ENCODE data around the gene TNNI3. TPM values are rescaled to one million over a fixed set of nuclear protein-coding genes. Genes with fewer than 3 reads are reported as not detected.
"Not testable (repeated sequence)": the region's sequence is repeated elsewhere in the genome, so short reads cannot be mapped to it uniquely, and the experiment has no call there.

The TNNI3 gene
- polyA plus RNA-seq, 1 donor from 2014 or later, result not detected

DNA sequence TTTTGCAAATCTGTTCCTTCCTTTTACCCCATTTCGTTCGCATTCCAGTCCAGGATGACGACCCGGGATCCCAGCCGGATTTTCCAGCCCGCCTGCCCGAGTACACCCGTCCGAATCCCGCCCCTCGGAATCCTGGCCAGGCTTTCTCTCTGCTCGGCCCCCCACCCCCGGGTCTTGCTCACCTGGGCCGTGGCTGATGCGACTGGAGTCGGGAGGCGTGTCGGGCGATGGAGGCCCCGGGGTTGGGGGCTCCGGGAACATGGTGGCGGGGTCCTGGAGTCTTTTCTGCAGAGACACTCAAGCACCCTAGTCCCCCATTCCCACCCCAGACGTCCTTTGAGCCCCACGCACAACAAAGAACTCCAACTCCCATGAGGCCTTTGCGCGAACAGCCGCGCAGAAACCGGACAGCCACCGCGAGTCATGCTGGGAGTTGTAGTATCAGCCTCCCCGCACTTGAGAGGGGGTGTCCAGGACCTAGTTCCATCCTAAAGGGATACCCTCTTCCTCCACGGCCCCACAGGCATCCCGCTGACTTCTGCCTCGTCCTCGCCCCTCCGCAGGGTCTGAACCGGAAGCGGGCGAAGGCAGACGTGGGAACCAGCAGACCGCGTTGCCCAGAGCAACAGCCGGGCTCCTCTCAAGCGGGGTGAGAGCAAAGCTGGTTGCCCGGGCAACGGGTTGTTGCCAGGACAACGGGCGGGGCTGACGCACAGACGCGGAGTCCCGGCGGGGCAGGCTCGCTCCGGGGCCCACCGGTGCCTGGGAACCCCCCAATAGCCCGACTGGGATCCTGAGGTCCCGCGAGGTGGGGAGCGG is 21.5 kb upstream of the TNNI3 start:
- H3K27me3 Mint-ChIP-seq, result peaks cover 49% of the 10 kb centered on the region

DNA sequence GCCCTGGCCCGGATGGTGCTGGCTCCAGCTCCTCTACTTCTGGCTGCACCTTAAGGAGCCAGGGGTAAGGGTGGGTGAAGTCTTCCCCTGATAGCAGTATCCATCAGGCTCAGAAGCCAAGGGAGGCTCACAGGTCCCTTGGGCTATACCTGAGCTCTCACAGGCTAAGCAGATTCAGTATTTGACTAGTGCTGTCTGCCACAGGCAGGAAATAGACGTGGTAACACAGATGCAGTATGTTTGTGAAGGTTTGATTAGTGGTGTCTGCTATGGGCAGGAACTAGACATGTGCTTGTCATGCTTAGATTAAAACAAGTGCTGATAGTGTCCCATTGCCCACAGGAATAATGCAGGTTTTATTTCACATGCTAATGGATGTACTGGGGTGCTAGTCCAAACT is 18.5 kb upstream of the TNNI3 start:
- no peaks in the 10 kb centered on the region for H3K36me3 Mint-ChIP-seq
- H3K27ac Mint-ChIP-seq, result peak overlapping the region in 1 of 3 donors; percentile 100
- peaks cover 0 to 6% (median 0%) of the 10 kb centered on the region in 3 donors for H3K9me3 Mint-ChIP-seq
- peak overlapping the region in 1 of 4 donors; percentile 49 for H3K4me3 Mint-ChIP-seq
- H3K4me1 Mint-ChIP-seq, result peaks cover 11 to 20% (median 11%) of the 10 kb centered on the region in 3 donors
- H3K27me3 Mint-ChIP-seq, result peaks cover 57% of the 10 kb centered on the region

More for the DNA sequence above, 21.5 kb upstream of the TNNI3 start:
- Mint-ChIP-seq H3K4me1 (peaks cover 11 to 19% (median 11%) of the 10 kb centered on the region in 3 donors), H3K9me3 (peaks cover 0 to 6% (median 0%) of the 10 kb centered on the region in 3 donors), H3K36me3 (no peaks in the 10 kb centered on the region), H3K27ac (peak overlapping the region; percentile 98 to 100 (median 100)), H3K4me3 (peak overlapping the region; percentile 79 to 94 (median 90))

DNA sequence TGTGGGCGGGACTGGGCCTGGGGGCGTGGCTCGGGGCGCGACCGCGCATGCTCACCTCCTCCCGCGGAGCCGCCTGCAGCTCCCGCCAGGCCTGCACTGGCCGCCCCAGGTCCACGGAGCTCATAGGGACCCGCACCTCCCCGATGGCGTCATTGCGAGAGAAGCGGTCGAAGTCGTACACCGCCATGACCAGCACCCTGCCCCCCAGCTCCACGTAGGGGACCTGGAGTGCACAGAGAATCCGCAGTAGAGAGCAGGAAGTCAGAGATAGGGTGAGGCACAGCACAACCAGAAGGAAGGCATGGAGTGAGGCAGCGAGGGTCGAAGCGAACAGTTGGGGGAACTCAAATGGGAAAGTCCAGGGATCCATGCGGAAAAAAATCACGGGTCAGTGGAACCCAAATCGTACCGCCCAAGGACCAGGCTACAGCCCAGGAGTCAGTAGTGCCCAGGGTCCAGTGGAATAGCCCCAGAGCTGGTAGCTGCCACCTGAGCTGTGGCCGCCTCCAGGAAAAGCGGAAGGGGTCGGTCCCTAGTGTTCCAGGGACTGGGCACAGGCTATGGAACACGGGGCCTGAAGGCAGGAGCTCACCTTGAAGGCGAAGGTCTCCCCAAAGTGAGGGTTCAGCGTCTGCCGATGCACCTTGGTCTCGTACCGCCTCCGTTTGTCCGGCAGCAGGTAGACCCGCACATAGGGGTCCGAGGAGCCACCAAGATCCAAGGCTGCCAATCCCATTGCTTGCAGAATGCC is 17.8 kb upstream of the TNNI3 start:
- peak overlapping the region in 1 of 4 donors; percentile 32 for H3K4me3 Mint-ChIP-seq
- H3K4me1 Mint-ChIP-seq, result peaks cover 8 to 20% (median 9%) of the 10 kb centered on the region in 3 donors
- H3K36me3 Mint-ChIP-seq, result no peaks in the 10 kb centered on the region
- H3K27me3 Mint-ChIP-seq, result peaks cover 53% of the 10 kb centered on the region
- H3K27ac Mint-ChIP-seq, result no peak overlapping the region
- peaks cover 0 to 6% (median 0%) of the 10 kb centered on the region in 3 donors for H3K9me3 Mint-ChIP-seq

DNA sequence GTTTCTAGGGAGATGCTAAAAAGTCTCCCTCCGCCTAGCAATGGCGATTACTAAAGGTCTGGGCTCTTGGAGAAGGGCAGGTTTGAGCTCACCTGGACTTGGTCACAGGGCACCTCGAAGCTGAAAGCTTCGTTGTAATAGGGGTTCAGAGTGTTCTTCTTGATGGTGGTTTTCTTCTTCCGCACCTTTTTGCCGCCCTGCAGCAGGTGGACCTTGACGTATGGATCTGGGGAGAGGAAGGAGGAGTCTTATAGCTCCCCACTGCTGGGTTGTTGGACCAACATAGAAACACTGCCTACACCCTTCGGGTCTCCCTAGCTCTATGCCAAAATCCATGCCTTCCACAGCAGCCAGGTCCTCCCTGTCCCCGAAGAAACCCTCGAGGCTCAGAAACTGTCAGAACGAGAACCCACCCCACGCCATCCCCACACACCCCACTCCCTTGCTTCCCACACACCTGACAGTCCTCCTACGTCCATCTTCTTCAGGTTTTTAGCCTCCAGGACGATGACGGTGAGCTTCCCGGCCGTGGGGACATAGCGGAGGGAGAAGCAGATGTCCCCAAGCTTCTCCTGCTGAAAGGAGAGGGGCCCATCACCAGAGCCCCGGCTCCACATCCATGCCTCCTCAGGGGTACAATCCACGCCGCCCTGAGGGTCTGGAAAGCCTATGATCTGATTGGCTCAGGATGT is 17.0 kb upstream of the TNNI3 start:
- H3K27me3 Mint-ChIP-seq, result peaks cover 49% of the 10 kb centered on the region
- no peaks in the 10 kb centered on the region for H3K36me3 Mint-ChIP-seq
- peaks cover 0 to 6% (median 0%) of the 10 kb centered on the region in 3 donors for H3K9me3 Mint-ChIP-seq
- peak overlapping the region in 3 of 4 donors; percentile 25 to 72 (median 65) for H3K4me3 Mint-ChIP-seq
- peak overlapping the region; percentile 45 to 86 (median 63) for H3K27ac Mint-ChIP-seq
- H3K4me1 Mint-ChIP-seq, result peaks cover 4 to 20% (median 6%) of the 10 kb centered on the region in 3 donors

DNA sequence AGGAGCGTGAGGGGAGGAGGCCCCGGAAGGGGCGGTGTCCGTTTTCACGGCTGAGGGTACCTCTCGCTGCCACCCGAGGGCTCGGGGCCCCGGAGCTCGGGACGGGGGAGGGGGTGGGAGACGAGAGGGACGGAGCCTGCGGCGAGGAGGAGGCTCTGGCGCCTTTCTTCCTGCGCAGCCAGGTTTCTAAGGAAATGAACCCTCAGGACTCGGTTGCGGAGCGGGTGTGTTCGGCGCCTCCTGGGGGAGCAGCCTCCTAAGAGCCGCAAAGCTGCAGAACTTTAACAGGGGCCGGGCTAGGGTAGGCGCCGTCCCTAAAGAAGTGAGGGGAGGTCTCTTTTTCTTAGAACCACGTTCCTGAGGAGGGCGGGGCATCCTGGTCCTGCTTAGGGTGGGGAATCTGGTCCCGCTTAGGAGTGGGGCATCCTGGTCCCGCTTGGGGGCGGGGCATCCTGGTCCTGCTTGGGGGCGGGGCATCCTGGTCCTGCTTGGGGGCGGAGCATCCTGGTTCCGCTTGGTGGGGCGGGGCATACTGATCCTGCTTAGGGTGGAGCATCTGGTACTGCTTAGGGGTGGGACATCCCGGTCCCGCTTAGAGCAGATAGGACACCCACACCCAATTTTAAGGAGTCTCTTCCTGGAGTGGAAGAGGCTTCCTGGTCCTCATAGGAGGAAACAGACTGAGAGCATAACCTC is 16.3 kb upstream of the TNNI3 start:
- H3K36me3 Mint-ChIP-seq, result no peaks in the 10 kb centered on the region

DNA sequence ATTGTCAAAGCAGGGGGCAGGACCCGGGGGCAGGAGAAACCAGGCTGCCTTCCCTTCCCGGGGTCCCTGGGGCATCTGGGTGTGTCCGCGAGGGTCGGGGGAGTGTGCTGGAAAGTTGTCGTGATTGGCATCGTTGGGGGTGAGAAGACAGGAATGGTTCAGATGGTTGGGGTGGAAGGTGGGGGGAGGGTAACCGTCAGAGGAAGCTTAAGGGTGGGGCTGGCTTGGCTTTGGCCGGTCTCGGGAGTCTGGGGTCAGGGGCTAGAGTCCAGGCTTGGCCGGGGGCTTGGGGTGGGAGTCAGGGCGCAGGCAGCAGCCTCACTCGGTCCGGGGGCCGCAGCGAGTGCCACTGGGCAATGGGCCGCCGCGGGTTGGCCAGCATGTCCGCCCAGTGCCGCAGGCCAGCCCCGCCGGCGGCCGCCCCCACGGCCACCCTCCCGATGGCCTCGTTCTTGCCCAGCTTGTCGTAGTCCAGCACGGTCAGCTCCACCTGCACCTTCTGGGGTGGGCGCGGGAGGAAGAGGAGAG is 15.7 kb upstream of the TNNI3 start:
- H3K27ac Mint-ChIP-seq, result peak overlapping the region in 1 of 3 donors; percentile 86
- H3K27me3 Mint-ChIP-seq, result peaks cover 53% of the 10 kb centered on the region
- H3K9me3 Mint-ChIP-seq, result peaks cover 0 to 3% (median 0%) of the 10 kb centered on the region in 3 donors

More for the DNA sequence above, 16.3 kb upstream of the TNNI3 start:
- Mint-ChIP-seq H3K27ac (peak overlapping the region; percentile 45 to 86 (median 63)), H3K4me3 (peak overlapping the region; percentile 57 to 81 (median 70)), H3K4me1 (peaks cover 0 to 15% (median 2%) of the 10 kb centered on the region in 3 donors), H3K9me3 (peaks cover 0 to 3% (median 0%) of the 10 kb centered on the region in 3 donors), H3K27me3 (peaks cover 52% of the 10 kb centered on the region)

DNA sequence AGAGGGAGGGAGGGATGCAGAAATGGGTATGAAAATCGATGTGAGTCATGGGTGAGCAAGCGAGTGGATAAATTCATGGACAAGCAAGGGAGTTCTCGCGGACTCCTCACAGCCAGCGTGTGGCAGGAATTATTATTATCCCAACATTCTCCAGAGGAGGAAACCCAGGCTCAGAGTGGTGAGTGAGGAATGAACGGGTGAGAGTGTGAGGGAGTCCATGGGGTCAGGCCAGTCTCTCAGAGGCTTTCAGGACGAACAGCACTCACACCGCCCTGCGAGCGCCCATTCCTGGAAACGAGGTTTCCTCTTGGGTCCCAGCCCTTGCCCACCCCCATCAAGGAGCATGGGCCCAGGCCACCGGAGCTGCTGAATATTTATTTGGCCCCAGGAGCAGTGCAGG is 15.2 kb upstream of the TNNI3 start:
- H3K27me3 Mint-ChIP-seq, result peaks cover 53% of the 10 kb centered on the region
- peak overlapping the region in 1 of 3 donors; percentile 10 for H3K27ac Mint-ChIP-seq
- H3K36me3 Mint-ChIP-seq, result no peaks in the 10 kb centered on the region
- peaks cover 0 to 3% (median 0%) of the 10 kb centered on the region in 3 donors for H3K9me3 Mint-ChIP-seq
- peaks cover 0 to 9% (median 0%) of the 10 kb centered on the region in 3 donors for H3K4me1 Mint-ChIP-seq
- H3K4me3 Mint-ChIP-seq, result peak overlapping the region in 3 of 4 donors; percentile 10 to 67 (median 56)

More for the DNA sequence above, 15.7 kb upstream of the TNNI3 start:
- Mint-ChIP-seq H3K36me3 (no peaks in the 10 kb centered on the region), H3K4me3 (peak overlapping the region; percentile 10 to 81 (median 62)), H3K4me1 (peaks cover 0 to 10% (median 0%) of the 10 kb centered on the region in 3 donors)

DNA sequence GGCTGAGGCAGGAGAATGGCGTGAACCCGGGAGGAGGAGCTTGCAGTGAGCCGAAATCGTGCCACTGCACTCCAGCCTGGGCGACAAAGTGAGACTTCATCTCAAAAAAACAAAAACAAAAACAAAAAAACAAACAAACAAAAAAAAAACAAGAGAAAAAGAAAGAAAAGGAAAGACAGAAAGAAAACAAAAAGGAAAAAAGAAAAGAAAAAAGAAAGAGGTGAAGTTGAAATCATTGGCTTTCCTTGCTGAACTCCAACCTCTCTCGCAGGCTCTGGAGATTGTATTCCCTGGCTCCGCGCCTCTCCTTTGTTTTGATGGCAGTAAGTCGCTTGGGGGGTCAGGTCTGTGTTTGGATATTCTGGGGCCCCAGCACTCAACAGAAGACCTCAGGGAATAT is 14.8 kb upstream of the TNNI3 start:
- not testable (repeated sequence) for H3K4me1 Mint-ChIP-seq
- H3K4me3 Mint-ChIP-seq, result peak overlapping the region in 2 of 4 donors; percentile 14 to 56
- peak overlapping the region in 1 of 3 donors; percentile 10 for H3K27ac Mint-ChIP-seq

DNA sequence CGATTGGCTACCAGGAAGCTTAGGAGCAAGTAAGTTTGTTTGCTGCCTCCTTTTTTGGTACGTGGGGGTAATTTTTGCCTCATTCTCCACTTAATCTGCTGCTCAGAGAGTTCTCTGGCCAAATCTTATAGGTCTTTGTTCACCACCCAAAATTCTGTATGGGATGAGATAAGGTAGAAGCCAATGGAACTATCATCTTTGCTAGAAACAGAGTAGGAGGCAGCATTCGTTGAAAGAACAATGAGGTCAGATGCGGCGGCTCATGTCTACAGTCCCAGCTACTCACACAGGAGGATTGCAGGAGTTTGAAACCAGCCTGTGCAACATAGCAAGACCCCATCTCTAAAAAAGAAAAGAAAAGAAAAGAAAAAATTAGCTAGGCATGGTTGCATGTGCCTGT is 13.9 kb upstream of the TNNI3 start:
- Mint-ChIP-seq H3K4me3 (peak overlapping the region in 2 of 4 donors; percentile 14 to 57), H3K27ac (peak overlapping the region in 1 of 3 donors; percentile 7), H3K9me3 (peaks cover 3 to 4% (median 4%) of the 10 kb centered on the region in 3 donors), H3K27me3 (peaks cover 60% of the 10 kb centered on the region), H3K36me3 (no peaks in the 10 kb centered on the region), H3K4me1 (peaks cover 0 to 17% (median 7%) of the 10 kb centered on the region in 3 donors)

More for the DNA sequence above, 14.8 kb upstream of the TNNI3 start:
- not testable (repeated sequence) for H3K9me3 Mint-ChIP-seq, H3K36me3 Mint-ChIP-seq
- peaks cover 55% of the 10 kb centered on the region for H3K27me3 Mint-ChIP-seq

DNA sequence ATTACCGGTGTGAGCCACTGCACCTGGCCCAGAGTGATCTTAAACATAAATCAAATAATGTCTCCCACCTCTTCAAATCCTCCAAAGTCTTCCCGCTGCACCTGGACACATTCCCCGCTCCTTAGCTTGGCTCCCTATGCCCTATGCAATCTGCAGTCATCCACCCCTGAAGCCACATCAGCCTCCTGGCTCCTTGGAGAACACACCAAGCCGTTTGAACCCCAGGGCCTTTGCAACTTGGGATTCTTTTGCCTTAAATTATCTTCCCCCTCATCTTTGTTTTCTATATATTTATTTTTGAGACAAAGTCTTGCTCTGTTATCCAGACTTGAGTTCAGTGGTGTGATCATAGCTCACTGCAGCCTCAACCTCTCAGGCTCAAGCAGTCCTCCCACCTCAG is 11.6 kb upstream of the TNNI3 start:
- peaks cover 3 to 4% (median 3%) of the 10 kb centered on the region in 3 donors for H3K9me3 Mint-ChIP-seq
- H3K4me1 Mint-ChIP-seq, result peaks cover 0 to 10% (median 8%) of the 10 kb centered on the region in 3 donors
- peaks cover 55% of the 10 kb centered on the region for H3K27me3 Mint-ChIP-seq
- H3K36me3 Mint-ChIP-seq, result no peaks in the 10 kb centered on the region
- no peak overlapping the region for H3K27ac Mint-ChIP-seq
- H3K4me3 Mint-ChIP-seq, result no peak overlapping the region

DNA sequence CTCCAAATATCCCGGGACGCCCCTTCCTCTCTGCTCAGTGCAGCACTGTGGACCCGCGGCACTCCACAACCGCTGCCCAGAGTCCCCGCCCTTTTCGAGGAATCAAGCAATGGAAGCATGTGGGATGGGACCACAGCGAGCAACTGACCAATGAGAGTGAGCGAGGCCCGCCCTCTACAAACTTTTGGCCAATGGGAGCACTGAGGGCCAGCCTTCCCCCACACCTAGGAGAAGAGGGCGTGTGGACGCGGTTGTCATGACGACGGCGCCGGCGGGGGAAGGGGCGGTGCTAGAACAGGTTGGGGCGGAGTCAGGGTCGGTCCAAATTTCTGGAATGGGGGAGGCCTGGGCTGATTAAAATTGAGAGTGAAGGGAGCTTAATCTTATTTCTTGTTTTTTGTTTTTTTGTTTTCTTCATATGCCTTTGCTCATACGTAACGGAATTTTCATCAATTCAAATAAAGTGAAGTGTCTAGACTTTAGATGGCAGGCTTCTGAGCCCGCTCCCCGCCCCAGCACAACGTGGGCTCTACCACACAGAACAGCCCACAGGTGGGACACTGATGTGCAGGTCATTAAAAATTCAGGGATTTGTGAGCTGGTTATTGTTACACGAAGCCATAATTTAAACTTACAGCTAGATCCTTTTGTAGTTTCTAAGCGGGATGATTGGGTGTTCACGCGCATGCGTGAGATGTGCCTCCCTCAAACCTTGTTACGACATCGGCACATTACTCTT is 9.2 kb upstream of the TNNI3 start, which contains the start of gene DNAAF3:
DNAAF3 (minus strand) TSS at position 84 of the 739 bp plus-strand sequence. CDS start 200 bp downstream, outside the sequence.
- Mint-ChIP-seq H3K4me3 (peak within 1 kb of the TSS in 3 of 4 donors; percentile 25 to 76 (median 69)), H3K4me1 (peaks cover 0 to 8% (median 8%) of the 10 kb centered on the region in 3 donors), H3K9me3 (peaks cover 3 to 4% (median 3%) of the 10 kb centered on the region in 3 donors), H3K36me3 (no peaks in the 10 kb centered on the region), H3K27me3 (peaks cover 49% of the 10 kb centered on the region), H3K27ac (peak within 1 kb of the TSS; percentile 25 to 85 (median 64))

DNA sequence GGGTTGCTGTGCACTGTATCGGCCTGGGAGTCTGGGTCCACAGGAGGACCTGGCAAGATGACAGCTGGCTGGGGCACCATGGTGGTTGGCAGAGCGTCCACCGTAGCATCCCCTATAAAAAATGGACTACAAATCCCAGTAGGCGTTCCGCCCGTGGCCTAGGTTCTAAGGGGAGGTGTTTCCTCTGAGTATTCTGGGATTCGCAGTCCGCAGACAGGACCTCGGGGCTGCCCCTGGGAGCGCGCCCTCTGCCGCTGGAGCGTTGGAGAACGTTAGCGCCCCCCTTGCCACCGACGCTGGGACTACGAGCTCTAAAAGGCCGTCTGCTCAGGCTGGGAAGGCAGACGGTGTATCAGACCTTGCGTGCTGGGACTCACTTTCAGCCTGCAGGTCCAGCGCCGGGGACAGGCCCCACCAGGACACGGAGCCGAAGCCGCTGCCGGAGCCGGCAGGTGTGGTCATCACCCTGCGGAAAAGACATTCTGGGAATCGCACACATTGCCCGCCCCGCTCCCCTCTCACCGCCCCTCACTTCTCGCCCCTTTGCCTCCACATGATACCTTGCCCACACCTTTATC is 8.5 kb upstream of the TNNI3 start:
- peaks cover 45% of the 10 kb centered on the region for H3K27me3 Mint-ChIP-seq
- H3K36me3 Mint-ChIP-seq, result no peaks in the 10 kb centered on the region
- peak overlapping the region in 2 of 3 donors; percentile 23 to 85 for H3K27ac Mint-ChIP-seq
- H3K9me3 Mint-ChIP-seq, result peaks cover 3 to 4% (median 3%) of the 10 kb centered on the region in 3 donors
- peak overlapping the region in 3 of 4 donors; percentile 21 to 76 (median 69) for H3K4me3 Mint-ChIP-seq
- peaks cover 0 to 8% (median 8%) of the 10 kb centered on the region in 3 donors for H3K4me1 Mint-ChIP-seq

All from IgD-negative memory B cell (primary cell).